AG10803 (cell line): Measurements from ENCODE around the gene PPP4R2.
A peak's percentile ranks its signal among the peaks of the same experiment; 100 is the strongest.
"Not testable (repeated sequence)": the region's sequence is repeated elsewhere in the genome, so short reads cannot be mapped to it uniquely, and the experiment has no call there.

Experiments
- DNase-seq: peaks from one replicate; pipeline ENCODE4 v3.0.0; 2010; ENCODE audit warnings: low read depth
- H3K4me3 ChIP-seq: 2 replicates; pipeline ENCODE4 v1.5.1; 2011; ENCODE audit warnings: mild to moderate bottlenecking, low read length, control low read depth
- CTCF ChIP-seq: conservative IDR thresholded peaks from 2 replicates; pipeline ENCODE4 v1.5.1; 2011; ENCODE audit warnings: mild to moderate bottlenecking, low read length, control low read depth, inconsistent platforms

The PPP4R2 gene

DNA sequence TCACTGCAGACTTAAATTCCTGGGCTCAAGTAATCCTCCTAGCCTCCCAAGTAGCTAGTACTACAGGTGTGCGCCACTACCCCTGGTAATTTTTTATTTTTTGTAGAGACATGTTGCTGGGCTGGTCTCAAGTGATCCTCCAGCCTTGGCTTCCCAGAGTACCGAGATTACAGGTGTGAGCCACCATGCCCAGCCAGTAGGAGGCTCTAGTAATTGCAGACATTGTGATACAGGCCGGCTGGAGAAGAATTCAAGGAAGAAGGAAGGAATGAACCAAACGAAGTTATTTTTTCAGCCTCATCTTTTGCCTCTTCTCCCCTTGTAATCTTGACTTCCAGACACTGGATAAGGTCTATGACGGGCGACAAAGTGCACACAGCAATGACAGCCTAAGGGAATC, 3.2 kb upstream of the PPP4R2 start:
- no peak overlapping the region for H3K4me3 ChIP-seq
- no peak for TF ChIP-seq CTCF
- DNase-seq, result no peak

DNA sequence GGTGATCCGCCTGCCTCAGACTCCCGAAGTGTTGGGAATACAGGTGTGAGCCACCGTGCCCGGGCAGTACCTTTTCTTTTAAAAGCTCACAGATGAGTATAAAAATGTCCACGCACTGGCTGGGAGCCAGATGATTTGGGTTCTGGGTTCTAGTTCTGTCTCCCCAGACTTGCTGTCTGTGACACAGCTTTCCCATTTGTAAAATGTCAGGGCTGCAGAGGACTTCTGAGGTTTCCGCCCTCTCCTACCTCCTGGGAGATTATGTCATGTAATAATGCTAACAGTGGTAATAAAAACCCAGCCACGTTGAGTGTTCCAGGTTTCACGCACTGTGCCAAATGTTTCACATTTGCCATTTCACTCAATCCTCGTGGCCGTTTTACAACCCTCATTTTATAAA, 1.3 kb upstream of the PPP4R2 start:
- no peak for TF ChIP-seq CTCF
- H3K4me3 ChIP-seq, result no peak overlapping the region
- no peak for DNase-seq

DNA sequence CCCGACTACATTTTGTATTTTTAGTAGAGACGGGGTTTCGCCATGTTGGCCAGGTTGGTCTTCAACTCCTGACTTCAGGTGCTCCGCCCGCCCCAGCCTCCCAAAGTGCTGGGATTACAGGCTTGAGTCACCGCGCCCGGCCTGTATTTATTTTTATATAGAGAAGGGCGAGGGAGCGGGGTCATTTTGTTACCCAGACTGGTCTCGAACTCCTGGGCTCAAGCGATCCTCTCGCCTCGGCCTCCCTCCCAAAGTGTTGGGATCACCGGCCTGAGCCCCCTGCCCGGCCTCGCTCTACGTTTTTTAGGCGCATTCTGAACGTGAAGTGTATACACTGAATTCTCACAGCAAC, 514 bp upstream of the PPP4R2 start:
- no peak for DNase-seq
- no peak for TF ChIP-seq CTCF
- peak overlapping the region; percentile 64 for H3K4me3 ChIP-seq

DNA sequence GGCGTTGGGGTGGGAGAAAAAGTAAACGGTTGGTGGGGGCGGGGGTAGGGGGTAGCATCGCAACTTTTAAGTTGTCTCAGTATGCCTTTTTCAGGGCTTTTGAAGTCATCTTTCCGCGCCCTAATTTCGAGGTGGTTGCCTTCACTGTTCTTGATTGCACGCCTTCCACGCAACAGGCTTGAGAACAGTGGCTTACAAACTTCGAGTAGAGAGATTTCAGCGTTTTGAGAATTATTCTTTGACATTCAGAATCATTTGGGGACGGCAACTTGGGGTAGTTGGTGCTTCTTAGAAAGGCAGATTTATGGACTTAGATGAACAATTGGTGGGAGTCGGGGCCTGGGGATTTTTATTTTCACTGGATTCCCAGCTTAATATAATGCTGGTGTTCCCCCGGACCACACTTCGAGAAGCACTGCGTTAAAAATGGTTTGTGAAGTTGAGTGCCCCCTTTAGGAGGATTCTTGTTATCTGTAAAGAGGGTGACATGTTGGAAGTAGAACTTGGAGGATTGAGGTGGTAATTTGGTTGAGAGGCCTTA, 880 bp downstream of the PPP4R2 start:
- peak; percentile 69 for DNase-seq
- TF ChIP-seq CTCF, result peak; percentile 63
- peak overlapping the region; percentile 73 for H3K4me3 ChIP-seq

DNA sequence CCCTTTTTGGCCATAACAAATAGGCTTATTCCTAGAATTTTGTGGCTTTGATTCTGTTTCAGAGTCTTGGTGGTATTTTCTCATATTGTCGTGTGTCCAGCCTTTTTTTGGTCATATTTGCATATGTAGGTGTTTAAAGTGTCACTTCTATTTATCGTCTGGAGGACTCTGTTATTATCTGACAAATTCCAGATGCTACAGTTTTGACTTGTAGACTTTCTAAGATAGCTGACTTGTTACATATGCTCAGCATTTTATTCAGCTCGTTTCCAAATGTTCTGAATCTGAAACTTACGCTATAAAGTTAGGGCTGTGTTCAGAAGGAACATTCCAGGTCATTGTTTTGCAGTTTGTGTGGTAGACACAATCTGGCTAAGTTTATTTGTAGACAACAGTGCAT, 1.9 kb downstream of the PPP4R2 start:
- TF ChIP-seq CTCF, result no peak
- peak; percentile 35 for DNase-seq
- peak overlapping the region; percentile 73 for H3K4me3 ChIP-seq

DNA sequence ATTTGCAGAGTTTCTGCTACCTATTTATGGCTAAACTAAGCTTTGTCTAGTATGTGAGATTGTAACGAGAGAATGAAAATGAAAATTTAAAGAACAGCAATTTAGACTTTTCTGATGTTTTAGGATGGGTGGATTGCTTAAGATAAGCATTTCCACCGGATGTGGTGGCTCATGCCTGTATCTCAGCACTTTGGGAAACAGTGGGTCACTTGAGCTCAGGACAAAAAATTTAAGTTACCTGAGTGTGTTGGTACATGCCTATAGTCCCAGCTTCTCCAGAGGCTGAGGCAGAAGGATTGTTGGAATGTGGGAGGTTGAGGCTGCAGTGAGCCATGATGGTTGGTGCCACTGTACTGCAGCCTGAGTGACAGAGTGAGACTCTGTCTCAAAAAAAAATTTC, 3.3 kb downstream of the PPP4R2 start:
- TF ChIP-seq CTCF, result no peak
- H3K4me3 ChIP-seq, result peak overlapping the region; percentile 2
- no peak for DNase-seq

- not testable (repeated sequence) for DNase-seq, H3K4me3 ChIP-seq
Observed at GRCh38 chr3:73003050-73003449, 6.4 kb downstream of the PPP4R2 start.

- TF ChIP-seq CTCF, result no peak
- H3K4me3 ChIP-seq, result no peak overlapping the region
- DNase-seq, result no peak
Observed at GRCh38 chr3:73004316-73004715, 7.7 kb downstream of the PPP4R2 start.
